ENCODE measurements around the gene CAMK1D. TPM values are rescaled to one million over a fixed set of nuclear protein-coding genes. Genes with fewer than 3 reads are reported as not detected.

CAMK1D gene
- total RNA-seq, 2 experiments from 2014 or later = 15.4 to 15.5 TPM

- Mint-ChIP-seq H3K9me3 (no peaks in the 10 kb centered on the region), H3K36me3 (ENCODE audit: low read depth) (no peaks in the 10 kb centered on the region), H3K27me3 (no peaks in the 10 kb centered on the region), H3K27ac (no peak overlapping the region), H3K4me1 (peaks cover 3% of the 10 kb centered on the region), H3K4me3 (no peak overlapping the region)
- DNase-seq = no peak
- CTCF ChIA-PET = interaction anchor here (1.0 kb wide), 1 partner anchor 32 kb away, joined by 3 read pairs; no protein-coding TSS in a partner anchor
- POLR2A ChIA-PET = interaction anchor here (0.6 kb wide), 1 partner anchor 12 kb away, joined by 3 read pairs; no protein-coding TSS in a partner anchor
These were observed 268.1 kb downstream of the CAMK1D start for GRCh38 chr10:12617191-12618175.

- CTCF ChIA-PET = interaction anchor here (0.6 kb wide), 1 partner anchor 322 kb away, joined by 4 read pairs; no protein-coding TSS in a partner anchor
- Mint-ChIP-seq H3K27ac (no peak overlapping the region), H3K36me3 (ENCODE audit: low read depth) (no peaks in the 10 kb centered on the region), H3K9me3 (peaks cover 5% of the 10 kb centered on the region), H3K4me1 (peaks cover 3% of the 10 kb centered on the region), H3K27me3 (no peaks in the 10 kb centered on the region), H3K4me3 (no peak overlapping the region)
- DNase-seq = no peak
- POLR2A ChIA-PET = no interaction called here
These were observed 272.7 kb downstream of the CAMK1D start for GRCh38 chr10:12622016-12622415.

- DNase-seq = no peak
- peaks cover 5% of the 10 kb centered on the region for H3K9me3 Mint-ChIP-seq
- no peaks in the 10 kb centered on the region for H3K36me3 Mint-ChIP-seq (ENCODE audit: low read depth)
- ChIA-PET CTCF (no interaction called here), POLR2A (no interaction called here)
- peaks cover 3% of the 10 kb centered on the region for H3K4me1 Mint-ChIP-seq
- H3K27me3 Mint-ChIP-seq = no peaks in the 10 kb centered on the region
- H3K4me3 Mint-ChIP-seq = no peak overlapping the region
- no peak overlapping the region for H3K27ac Mint-ChIP-seq
These were observed 273.3 kb downstream of the CAMK1D start for GRCh38 chr10:12622691-12623090.

GRCh38 chr10:12625393-12626023 is 276.2 kb downstream of the CAMK1D start:
- peaks cover 5% of the 10 kb centered on the region for H3K9me3 Mint-ChIP-seq
- peaks cover 14% of the 10 kb centered on the region for H3K4me1 Mint-ChIP-seq
- H3K27me3 Mint-ChIP-seq = no peaks in the 10 kb centered on the region
- H3K36me3 Mint-ChIP-seq (ENCODE audit: low read depth) = no peaks in the 10 kb centered on the region
- no peak overlapping the region for H3K27ac Mint-ChIP-seq
- POLR2A ChIA-PET = no interaction called here
- CTCF ChIA-PET = interaction anchor here (0.5 kb wide), 1 partner anchor 348 kb away, joined by 3 read pairs; no protein-coding TSS in a partner anchor
- H3K4me3 Mint-ChIP-seq = no peak overlapping the region
- DNase-seq = no peak

GRCh38 chr10:12628153-12628552 is 278.8 kb downstream of the CAMK1D start:
- no peak for DNase-seq
- CTCF ChIA-PET = no interaction called here
- Mint-ChIP-seq H3K9me3 (peaks cover 5% of the 10 kb centered on the region), H3K4me3 (no peak overlapping the region), H3K36me3 (ENCODE audit: low read depth) (no peaks in the 10 kb centered on the region), H3K27ac (no peak overlapping the region), H3K27me3 (no peaks in the 10 kb centered on the region), H3K4me1 (peaks cover 14% of the 10 kb centered on the region)
- POLR2A ChIA-PET = no interaction called here

GRCh38 chr10:12628964-12629766 is 279.8 kb downstream of the CAMK1D start:
- CTCF ChIA-PET = interaction anchor here (1.2 to 1.4 kb wide), 2 partner anchors 28 to 42 kb away, joined by 6 read pairs; no protein-coding TSS in a partner anchor
- Mint-ChIP-seq H3K27me3 (no peaks in the 10 kb centered on the region), H3K27ac (peak overlapping the region; percentile 27), H3K36me3 (ENCODE audit: low read depth) (no peaks in the 10 kb centered on the region), H3K4me3 (no peak overlapping the region), H3K4me1 (peaks cover 16% of the 10 kb centered on the region), H3K9me3 (peaks cover 3% of the 10 kb centered on the region)
- POLR2A ChIA-PET = no interaction called here
- no peak for DNase-seq

GRCh38 chr10:12629767-12630165 is 280.4 kb downstream of the CAMK1D start:
- Mint-ChIP-seq H3K4me1 (peaks cover 20% of the 10 kb centered on the region), H3K4me3 (no peak overlapping the region), H3K27me3 (no peaks in the 10 kb centered on the region), H3K9me3 (no peaks in the 10 kb centered on the region), H3K27ac (no peak overlapping the region), H3K36me3 (ENCODE audit: low read depth) (no peaks in the 10 kb centered on the region)
- POLR2A ChIA-PET = no interaction called here
- CTCF ChIA-PET = interaction anchor here (0.8 to 1.4 kb wide), 3 partner anchors 27 to 55 kb away, joined by 4 to 6 read pairs (median 6); no protein-coding TSS in a partner anchor
- DNase-seq = no peak

GRCh38 chr10:12631216-12631615 is 281.9 kb downstream of the CAMK1D start:
- no peaks in the 10 kb centered on the region for H3K27me3 Mint-ChIP-seq
- POLR2A ChIA-PET = no interaction called here
- no peak for DNase-seq
- no peak overlapping the region for H3K27ac Mint-ChIP-seq
- peaks cover 34% of the 10 kb centered on the region for H3K4me1 Mint-ChIP-seq
- no peak overlapping the region for H3K4me3 Mint-ChIP-seq
- CTCF ChIA-PET = interaction anchor here (0.6 to 1.1 kb wide), 3 partner anchors 9 to 31 kb away, joined by 3 to 6 read pairs (median 3); no protein-coding TSS in a partner anchor
- no peaks in the 10 kb centered on the region for H3K36me3 Mint-ChIP-seq (ENCODE audit: low read depth)
- H3K9me3 Mint-ChIP-seq = no peaks in the 10 kb centered on the region

GRCh38 chr10:12631787-12632562 is 282.6 kb downstream of the CAMK1D start:
- ChIA-PET CTCF (interaction anchor here (0.7 to 1.1 kb wide), 2 partner anchors 20 to 32 kb away, joined by 3 to 6 read pairs; no protein-coding TSS in a partner anchor), POLR2A (no interaction called here)
- no peaks in the 10 kb centered on the region for H3K36me3 Mint-ChIP-seq (ENCODE audit: low read depth)
- DNase-seq = no peak
- no peak overlapping the region for H3K4me3 Mint-ChIP-seq
- no peaks in the 10 kb centered on the region for H3K9me3 Mint-ChIP-seq
- peaks cover 42% of the 10 kb centered on the region for H3K4me1 Mint-ChIP-seq
- no peaks in the 10 kb centered on the region for H3K27me3 Mint-ChIP-seq
- H3K27ac Mint-ChIP-seq = no peak overlapping the region

- no peak overlapping the region for H3K27ac Mint-ChIP-seq
- ChIA-PET POLR2A (no interaction called here), CTCF (interaction anchor here (0.6 to 1.5 kb wide), 3 partner anchors 19 to 1211 kb away, joined by 3 read pairs; no protein-coding TSS in a partner anchor)
These were observed 284.7 kb downstream of the CAMK1D start for GRCh38 chr10:12633776-12634620.

GRCh38 chr10:12634621-12634931 is 285.2 kb downstream of the CAMK1D start:
- peaks cover 53% of the 10 kb centered on the region for H3K4me1 Mint-ChIP-seq
- H3K4me3 Mint-ChIP-seq = no peak overlapping the region
- CTCF ChIA-PET = interaction anchor here (0.6 to 1.5 kb wide), 2 partner anchors 18 to 1211 kb away, joined by 3 read pairs; no protein-coding TSS in a partner anchor
- DNase-seq = no peak
- no peaks in the 10 kb centered on the region for H3K9me3 Mint-ChIP-seq
- POLR2A ChIA-PET = no interaction called here
- no peaks in the 10 kb centered on the region for H3K36me3 Mint-ChIP-seq (ENCODE audit: low read depth)
- H3K27me3 Mint-ChIP-seq = no peaks in the 10 kb centered on the region
- peak overlapping the region; percentile 75 for H3K27ac Mint-ChIP-seq

More at GRCh38 chr10:12633776-12634620, 284.7 kb downstream of the CAMK1D start:
- no peak overlapping the region for H3K4me3 Mint-ChIP-seq
- no peaks in the 10 kb centered on the region for H3K36me3 Mint-ChIP-seq (ENCODE audit: low read depth)
- H3K27me3 Mint-ChIP-seq = no peaks in the 10 kb centered on the region
- no peak for DNase-seq
- H3K9me3 Mint-ChIP-seq = no peaks in the 10 kb centered on the region
- peaks cover 58% of the 10 kb centered on the region for H3K4me1 Mint-ChIP-seq
